GM12801 (cell line): ENCODE measurements around the gene RESP18.

Source experiments
- CTCF ChIP-seq: IDR thresholded peaks from one replicate; pipeline ENCODE4 v1.5.1; 2011; ENCODE audit warnings: control low read depth; ENCODE audit not compliant: insufficient read length; ENCODE audit errors: extremely low read depth

Gene RESP18

DNA sequence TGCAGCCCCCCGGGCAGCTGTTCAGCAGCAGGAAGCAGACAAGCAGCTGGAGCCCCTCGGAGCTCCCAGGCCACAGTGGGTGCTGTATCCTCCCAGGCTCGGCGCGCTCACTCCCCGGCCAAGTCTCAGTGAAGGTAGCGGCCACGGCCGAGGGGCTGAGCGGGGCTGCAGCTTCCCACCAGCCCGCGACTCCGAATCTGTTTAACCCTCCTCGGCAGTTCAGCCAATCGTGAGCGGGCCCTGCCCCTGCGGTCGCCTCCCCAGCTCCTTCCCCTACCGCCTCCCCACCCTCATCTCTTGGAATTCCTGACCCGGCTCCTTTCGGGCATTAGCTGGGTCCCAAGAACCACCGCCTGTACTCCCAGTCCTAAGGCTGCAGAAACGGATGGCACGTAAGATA lies at the start of gene RESP18:
RESP18 (minus strand) TSS at position 203 of the 400 bp plus-strand sequence.
- TF ChIP-seq CTCF, result no peak

GRCh38 chr2:219381448-219381847 lies 48.9 kb upstream of the RESP18 start:
- TF ChIP-seq CTCF, result no peak

- no peak for TF ChIP-seq CTCF
Measured at GRCh38 chr2:219380926-219381325, 48.4 kb upstream of the RESP18 start.

- no peak for TF ChIP-seq CTCF
Measured at GRCh38 chr2:219378163-219378851, 45.8 kb upstream of the RESP18 start.

- no peak for TF ChIP-seq CTCF
Measured at GRCh38 chr2:219369447-219369861, 36.9 kb upstream of the RESP18 start.

DNA sequence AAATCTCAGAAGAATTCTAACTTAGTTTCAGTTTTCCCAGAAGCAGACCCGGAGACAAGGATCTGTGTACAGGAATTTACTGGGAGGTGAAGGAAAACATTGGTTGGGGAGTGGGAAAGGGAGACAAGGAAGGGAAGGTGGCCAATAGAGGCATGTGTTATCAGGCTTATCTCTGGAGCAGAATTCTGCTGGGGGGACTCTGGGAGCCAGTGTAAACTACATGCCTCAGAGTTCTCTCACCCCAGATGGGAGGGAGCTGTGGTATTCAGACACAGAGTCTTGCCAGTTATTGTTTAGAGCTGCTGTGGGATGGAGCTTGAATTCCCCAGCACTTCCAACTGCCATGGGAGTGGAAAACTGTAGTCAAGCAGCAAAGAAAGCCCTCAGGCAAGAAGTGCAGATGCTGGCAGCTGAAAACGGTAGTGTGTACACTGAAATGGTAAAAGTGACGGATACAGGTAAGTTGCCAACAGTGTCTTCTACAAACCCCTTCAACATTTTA lies 36.2 kb upstream of the RESP18 start:
- TF ChIP-seq CTCF, result no peak

DNA sequence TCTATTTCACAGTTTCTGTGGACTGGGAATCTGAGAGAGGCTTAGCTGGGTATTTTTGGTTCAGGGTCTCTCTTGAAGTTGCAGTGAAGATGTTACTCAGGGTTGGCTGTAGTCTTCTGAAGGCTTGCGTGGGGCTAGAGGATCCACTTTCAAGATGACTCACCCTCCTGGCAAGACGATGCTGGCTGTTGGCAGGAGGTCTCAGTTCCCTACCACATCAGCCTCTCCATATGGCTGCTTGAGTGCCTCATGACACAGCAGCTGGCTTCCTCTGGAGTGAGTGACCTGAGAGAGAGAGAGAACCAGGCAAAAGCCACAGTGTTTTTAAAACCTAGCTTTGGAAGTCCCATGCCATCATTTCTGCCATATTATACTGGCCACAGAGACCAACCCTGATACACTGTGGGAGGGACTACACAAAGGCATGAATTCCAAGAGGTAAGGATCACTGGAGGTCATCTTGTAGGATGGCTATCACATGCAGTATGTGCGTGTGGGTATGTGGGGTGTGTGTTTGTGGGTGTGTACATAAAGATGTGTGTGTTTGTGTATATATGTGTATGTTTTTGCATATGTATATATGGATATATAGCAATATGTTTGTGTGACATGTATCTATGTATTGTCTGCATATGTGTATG lies 30.1 kb upstream of the RESP18 start:
- TF ChIP-seq CTCF, result no peak
